H1 (cell line): ENCODE measurements around the gene EOLA1.

Experiments
- EZH2 ChIP-seq: fragments of 200-600 bp; sonication (generic); IDR thresholded peaks from 2 replicates; pipeline ENCODE4 v1.7.1; 2012; ENCODE audit warnings: low read depth, mild to moderate bottlenecking, moderate library complexity, low read length, inconsistent platforms; ENCODE audit not compliant: severe bottlenecking
- RAD21 ChIP-seq, 2 experiments: IDR thresholded peaks in 1 of 2; conservative IDR thresholded peaks in 1 of 2; 2 replicates each; pipeline ENCODE4 v1.6.1; 2011; ENCODE audit warnings: low read depth in 2 of 2, low read length in 2 of 2, improper control_type of control experiment in 1 of 2, inconsistent platforms in 1 of 2, mild to moderate bottlenecking in 1 of 2, moderate library complexity in 1 of 2
- ZNF274 ChIP-seq: IDR thresholded peaks from 2 replicates; pipeline ENCODE4 v1.7.0; 2012; ENCODE audit warnings: low read length, borderline replicate concordance; ENCODE audit errors: extremely low read depth

GRCh38 chrX:149510386-149510785 is 30.4 kb upstream of the EOLA1 start:
- TF ChIP-seq RAD21 (IDR thresholded peaks at IDR 0.05 in 1 of 2, conservative IDR thresholded peaks at IDR 0.05 in 1 of 2; ENCODE audit: low read depth in 2 of 2, low read length in 2 of 2) (0 out of 4 replicates have a peak, but pooled peaks of 1 of the 2 experiments have one; percentile 11), ZNF274 (no peak), EZH2 (no peak)
